TTC549 (cell line): ENCODE results near the gene LHFPL6.

ENCODE experiments used
- FAIRE-seq: peaks from 2 replicates; lab custom pipeline; 2012; peaks lifted over from hg19 to GRCh38; lab: Jason Lieb, UNC

LHFPL6 gene

DNA sequence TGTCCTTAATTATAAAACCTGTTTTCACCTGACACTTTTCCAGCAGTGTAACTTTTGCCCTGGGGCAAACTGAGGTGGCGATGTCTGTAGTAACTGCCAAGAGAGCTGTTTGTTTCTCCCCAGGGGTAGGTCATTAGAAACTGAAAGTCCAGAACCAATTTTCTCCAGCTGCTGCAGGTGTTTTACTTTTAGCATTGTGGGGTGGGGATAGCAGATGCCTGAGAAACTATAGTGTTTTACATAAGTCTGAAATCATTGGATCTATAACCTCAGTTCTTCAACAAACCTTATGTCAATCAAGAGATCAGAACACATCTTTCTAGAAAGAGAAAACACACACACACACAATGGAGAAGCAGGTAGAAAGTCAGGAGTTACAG, 92.7 kb downstream of the LHFPL6 start:
- no peak for FAIRE-seq

DNA sequence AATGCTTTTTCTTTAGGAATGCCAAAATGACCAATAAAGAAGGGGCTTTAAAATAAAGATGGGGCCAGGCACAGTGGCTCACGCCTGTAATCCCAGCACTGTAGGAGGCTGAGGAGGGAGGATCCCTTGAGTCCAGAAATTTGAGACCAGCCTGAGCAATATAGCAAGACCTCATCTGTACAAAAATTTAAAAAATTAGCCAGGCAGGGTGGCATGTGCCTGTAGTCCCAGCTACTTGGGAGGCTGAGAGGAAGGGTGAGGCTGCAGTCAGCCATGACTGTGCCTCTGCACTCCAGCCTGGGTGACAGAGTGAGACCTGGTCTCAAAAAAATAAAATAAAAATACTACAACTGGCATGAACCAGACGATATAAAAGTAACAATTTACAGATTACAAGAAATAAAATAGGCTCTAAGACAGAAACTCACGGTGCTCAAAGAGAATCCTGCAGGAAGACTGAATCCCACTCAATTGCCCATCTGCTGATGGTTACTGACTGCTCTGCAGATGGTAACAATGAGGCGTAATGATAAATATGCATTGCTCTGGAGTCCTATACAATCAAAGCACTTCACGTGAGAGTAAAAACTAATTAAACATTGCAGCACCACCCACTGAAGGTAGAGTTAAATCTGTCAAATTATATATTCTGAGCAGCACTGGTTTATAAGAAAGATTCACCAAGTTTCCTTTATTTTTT, 93.2 kb downstream of the LHFPL6 start:
- FAIRE-seq = no peak

DNA sequence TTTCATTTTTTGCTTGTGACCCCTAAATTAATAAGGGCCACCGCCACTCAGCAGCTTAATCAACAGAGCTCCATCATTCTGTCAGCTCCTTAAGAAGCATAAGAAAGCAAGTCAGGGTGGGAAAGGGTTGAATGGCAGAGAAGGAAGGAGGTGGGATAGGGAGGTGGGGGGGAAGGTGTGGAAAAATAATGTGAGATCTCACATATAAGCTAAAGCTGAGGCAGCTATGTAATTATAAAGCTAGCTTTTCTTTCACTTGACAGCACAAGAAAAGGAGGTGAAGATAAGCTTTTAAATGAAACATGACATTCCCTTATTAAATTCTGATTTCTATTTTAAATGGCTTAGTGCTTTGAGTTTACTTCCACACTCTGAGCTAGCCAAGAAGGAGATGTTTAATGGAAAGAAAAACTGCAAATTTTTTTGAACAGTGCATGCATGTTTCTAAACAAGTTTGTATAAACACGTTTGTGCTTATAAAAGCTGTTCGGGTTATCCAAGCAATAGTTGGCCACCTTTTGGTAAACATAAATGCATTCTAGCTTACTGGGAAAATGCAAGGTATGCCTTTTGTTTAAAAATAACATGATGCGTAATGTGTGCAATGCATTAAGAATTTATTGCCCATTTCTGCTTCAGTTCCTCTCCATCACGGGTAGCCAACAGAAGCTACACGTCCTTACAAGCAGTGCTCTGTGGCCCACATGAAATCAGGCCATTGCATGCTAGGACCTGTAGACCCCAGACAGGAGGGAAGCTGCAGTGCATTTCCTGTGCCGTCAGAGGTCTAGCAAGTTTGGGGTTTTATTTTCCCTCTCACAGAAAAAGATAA, 96.2 kb downstream of the LHFPL6 start:
- FAIRE-seq = no peak

DNA sequence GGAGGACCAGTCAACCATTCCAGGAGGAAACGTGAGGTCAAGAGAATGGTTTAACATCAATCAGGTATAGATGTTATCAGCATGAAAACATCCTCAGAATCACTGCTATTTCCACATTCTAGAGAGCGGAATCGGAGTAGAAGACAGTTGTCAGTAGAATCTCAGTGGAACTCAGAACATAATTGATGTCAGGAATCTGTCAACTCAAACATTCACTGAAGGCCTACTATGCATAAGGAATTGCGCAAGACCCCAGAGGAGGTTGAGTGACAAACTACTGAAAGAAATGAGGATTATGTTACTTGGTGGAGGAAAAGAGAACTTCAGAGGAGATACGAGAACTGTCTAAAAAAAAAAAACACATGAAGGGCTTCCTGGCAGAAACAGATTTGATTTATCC, 97.8 kb downstream of the LHFPL6 start:
- no peak for FAIRE-seq

DNA sequence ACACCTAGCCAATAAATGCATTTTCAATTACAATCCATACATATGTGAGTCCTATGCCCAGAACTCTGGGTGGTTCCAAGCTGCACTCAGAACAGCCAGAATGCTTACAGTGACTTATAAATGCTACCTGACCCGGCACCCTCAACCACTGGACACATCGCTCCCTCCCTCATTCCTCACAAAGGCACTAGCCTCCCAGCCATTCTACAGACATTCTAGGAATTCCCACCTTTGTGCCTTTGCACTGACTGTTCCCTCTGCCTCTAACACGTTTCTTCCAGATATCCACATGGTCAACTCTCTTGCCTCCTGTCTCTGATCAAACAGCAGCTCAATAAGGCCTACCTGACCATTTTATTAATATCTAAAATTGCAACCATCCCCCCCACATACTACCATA, 99.9 kb downstream of the LHFPL6 start:
- no peak for FAIRE-seq

DNA sequence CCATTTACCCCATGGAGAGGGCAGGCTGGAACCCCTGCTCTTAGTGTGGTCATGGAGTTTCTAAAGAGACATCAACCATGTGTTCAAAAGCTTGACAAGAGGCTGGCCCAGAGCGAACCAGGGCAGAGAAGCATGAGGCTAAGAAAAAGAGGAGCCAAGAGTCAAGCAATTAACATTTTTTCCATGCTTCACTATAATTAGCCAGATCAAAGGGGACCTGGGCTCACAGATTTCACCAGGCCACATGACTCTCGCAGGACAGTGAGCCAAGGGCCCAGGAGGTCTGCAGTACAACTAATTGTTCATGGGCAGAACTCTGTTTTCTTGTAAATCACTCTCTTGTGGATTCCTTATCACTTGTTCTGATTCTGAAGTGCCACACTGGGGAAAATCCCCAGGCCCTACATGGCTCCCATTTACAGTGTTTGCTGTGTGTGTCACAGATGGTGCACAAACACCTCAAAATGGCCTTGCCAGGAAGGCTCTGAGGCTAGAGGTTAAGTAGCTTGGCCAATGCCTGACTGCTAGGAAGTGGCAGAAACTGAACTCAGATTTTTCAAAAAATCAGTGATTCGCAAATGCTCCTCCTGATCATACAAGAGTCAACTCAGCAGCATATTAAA, 101.2 kb downstream of the LHFPL6 start:
- no peak for FAIRE-seq

DNA sequence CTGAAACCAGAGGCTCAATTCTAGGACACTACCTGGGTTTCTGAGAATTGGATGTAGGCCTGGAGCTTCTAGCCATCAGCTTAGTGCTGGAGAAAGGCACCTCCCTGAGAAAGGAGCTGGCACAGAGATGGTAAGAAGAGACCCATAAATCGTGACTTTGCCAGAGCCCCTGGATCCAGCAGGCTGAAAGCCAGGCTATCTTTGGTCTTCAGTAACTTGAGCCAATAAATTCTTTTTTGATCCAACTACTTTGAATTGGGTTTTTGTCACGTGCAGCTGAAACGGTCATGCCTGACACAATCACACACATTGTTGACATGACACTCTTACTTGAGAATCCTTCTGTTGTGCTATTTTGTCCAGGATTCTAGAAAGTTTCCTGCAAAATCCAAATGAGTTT, 103.4 kb downstream of the LHFPL6 start:
- no peak for FAIRE-seq

DNA sequence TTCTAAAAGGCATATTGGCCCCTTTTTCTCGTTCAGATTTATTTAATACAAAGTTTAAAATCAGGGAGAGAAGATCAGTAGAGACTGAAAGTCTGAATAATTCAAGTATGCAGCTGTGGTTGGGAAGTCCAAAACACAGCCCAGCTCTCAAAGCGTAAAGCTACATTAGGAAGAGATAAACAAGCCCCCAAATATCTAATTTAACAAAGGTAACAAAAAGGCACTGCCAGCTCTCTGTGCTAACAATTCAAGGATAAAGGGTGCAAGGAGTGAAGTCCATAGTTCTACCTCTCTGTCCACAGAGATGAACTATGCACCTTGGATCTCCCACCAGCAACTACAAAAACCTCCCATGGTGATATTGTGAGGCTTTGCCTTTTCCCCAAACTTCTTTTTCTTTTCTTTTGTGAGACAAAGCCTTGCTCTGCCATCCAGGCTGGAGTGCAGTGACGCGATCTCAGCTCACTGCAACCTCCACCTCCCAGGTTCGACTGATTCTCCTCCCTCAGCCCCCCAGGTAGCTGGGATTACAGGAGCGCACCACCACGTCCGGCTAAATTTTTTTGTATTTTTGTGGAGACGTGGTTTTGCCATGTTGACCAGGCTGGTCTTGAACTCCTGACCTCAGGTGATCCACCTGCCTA, 104.4 kb downstream of the LHFPL6 start:
- no peak for FAIRE-seq

DNA sequence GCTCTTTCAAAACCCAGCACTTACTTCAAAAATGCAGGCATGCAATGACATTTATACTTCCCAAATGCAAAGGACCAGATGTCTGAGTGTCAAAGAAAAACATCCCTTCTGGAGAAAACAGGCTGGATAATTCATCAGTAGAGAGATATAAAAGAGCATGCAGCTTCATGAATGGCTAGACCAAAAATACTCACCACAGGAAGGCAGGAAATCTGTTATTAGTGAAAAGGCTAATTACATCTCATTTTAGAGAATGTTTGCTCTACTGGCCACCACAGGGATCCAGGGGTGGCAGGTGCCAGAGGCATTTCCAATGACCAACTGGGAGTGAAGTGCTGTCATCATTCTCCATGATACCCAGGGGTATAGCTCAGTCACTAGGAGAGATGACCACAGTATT, 106.5 kb downstream of the LHFPL6 start:
- FAIRE-seq = no peak

DNA sequence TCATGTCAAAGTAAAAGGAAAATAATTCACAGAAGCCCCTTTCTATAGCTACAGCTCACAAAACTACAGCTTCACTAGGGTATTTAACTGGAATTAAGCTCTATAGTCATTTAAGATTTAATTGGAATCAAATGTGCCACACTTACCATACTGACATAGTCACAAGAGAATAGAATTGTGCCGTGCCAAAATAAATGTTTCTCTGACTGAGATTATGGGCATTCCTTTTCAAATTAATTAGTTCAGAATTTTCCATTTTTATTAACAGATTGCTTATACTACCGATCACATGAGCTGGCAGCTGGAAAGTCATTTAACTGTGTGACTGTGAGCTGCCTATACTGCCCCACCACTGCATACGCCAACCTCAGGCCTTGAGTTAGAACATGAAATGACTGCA, 108.4 kb downstream of the LHFPL6 start:
- no peak for FAIRE-seq

DNA sequence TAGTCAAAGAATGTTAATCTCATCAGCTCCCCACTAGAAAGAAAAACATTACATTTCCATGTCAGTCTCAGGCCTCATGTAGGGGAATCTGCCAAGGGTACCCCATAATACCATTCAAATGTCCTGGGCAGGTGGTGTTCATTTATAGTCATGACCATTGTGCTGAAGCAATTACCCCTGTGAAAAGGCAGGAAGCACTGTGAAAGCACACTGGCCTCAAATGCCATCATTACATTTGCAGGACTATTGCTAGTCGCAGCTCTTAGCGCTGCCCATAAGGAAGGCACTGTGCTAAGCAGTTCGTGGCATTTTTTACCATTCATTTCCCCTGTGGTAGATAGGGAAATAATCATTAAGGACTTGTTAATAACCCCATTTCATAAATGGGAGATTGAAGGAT, 109.0 kb downstream of the LHFPL6 start:
- no peak for FAIRE-seq

DNA sequence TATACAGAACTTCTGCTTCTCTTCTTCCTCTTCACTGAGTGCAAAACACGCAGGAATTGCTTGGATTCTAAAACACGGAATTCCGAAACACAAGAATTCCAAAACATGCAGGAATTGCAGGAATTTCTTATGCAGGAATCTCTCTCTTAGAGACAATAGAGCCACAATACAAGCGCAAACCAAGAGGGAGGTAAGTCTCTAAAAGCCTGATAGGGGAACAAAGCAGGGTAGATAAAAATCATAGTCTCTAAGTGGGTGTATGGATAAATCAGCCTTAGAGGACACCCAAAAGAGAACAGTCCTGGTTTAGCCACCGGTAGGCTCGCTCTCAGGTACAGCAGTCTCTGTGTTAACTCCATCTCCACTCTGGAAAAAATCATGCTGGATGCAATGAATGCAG, 112.9 kb downstream of the LHFPL6 start:
- no peak for FAIRE-seq

DNA sequence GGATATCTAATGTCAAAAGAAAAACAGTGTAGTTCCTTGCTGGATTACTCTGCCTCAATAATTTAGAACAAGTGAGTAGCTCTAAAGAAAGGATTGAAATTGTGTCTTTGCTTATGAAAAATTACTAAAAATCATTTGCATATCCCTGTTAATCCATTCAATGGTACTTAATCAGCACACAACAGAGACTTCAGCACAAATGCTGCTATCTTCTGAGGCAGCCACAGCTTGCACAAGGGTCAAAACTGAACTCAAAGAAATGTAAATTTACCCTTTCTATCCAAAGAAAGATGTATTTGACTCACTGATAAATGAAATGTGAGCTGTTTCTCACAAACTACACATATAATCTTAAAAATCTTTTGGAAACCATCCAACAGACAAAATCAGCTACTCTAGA, 116.2 kb downstream of the LHFPL6 start:
- no peak for FAIRE-seq

DNA sequence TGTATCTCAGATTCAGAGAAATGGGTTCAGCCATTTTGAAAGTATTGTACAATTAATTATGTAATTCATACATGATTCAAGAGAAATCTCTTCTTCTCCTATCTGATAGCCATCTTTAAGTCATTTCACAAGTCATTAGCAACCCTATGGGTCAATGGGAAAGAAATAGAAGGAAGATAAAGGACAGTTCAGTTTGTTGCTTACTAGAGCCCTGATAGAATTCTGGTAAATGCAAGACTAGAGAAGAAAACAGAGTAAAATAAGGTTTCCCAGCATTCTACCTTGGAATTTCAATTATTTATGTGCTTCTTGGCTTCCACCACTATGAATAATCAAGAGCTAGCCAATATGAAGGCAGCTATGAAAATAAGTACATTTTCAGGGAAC, 117.7 kb downstream of the LHFPL6 start:
- FAIRE-seq = no peak

DNA sequence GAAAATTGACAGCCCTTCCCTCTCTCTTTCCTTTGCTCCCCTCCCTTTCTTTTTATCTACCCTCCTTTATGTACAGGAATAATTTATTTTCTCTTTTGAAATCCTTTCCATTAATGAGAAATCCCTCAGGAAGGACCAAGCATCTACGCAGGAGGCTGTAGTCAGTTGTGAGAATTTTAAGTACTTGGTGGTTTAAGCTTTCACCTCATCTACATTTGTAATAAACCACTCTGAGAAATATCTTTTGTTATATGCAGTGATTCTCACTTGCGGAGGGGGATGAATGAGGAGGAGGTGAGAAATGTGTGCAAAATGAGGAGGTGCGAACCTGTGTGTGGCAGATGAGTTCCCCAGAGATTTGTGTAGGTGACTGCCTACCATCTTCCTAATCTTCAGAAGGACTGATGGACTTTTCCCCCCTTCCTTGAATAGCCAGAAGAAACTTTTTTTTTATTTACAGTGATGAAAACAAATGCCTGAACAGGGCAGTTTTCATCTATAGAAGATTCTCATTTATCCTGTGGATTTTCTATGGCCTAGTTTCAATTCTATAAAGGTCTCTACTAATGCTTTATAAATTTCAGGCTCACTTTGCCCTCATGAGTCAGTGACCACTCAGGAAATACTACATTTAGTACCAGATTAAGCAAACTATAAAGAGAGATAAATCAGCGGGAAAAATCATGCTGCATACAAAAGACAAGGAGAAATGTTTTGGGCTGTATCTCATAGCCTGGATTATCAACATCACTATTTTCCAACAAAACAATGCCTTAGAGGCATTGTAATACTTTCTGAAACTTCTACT, 118.3 kb downstream of the LHFPL6 start:
- FAIRE-seq = no peak

DNA sequence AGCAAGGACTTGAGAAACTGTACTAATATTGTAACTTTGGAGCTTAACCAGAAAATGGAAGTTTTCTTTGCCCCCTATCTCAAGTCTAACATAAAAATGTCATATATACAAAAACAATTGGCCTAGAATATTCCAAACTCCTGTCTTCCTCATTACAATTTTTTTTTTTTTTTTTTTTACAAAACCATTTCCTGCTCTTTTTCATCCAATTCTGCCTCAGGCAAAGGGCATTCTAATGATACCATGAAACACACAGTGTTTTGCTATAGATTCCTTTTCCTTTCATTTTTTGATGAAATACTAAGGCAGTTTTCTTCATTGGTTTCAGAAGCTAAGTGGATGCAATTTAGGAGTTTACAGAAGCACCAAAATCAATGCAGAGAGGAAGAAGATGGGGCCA, 119.7 kb downstream of the LHFPL6 start:
- no peak for FAIRE-seq

DNA sequence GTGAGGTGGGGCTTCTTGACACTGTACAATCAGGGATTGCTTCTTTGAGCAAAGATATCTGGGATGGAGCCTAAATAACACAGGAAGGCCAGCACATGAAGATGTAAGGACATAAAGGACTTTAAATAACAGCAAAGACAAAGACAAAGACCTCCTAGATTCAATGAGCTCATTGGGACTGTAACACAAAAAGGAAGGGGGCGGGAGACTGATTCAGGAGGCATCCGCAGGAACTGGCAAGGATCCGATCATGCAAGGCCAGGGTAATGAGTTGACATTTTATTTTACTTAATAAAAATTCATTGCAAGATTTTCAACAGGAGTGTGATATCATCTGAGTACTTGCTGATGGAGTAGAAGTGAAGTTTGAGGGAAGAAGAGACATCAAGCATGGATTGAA, 121.5 kb downstream of the LHFPL6 start:
- FAIRE-seq = no peak

DNA sequence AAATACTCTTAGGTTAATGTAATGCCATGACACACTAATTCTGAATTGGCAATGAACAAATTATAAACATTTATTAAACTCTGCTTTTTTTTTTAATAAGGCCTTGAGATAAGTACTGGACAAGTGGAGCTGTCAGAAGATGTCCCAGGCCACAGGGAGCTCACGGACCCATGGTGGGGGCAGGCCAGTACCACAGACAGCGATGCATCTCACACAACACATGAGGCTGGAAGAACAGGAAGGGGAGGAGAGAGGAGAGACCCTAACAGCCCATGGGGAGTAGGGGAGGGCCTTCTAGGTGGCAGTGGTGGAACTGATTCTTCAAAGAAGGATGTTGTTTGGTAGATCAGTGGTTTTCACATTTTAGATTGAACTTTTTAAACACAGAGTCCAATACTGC, 128.4 kb downstream of the LHFPL6 start:
- FAIRE-seq = no peak

DNA sequence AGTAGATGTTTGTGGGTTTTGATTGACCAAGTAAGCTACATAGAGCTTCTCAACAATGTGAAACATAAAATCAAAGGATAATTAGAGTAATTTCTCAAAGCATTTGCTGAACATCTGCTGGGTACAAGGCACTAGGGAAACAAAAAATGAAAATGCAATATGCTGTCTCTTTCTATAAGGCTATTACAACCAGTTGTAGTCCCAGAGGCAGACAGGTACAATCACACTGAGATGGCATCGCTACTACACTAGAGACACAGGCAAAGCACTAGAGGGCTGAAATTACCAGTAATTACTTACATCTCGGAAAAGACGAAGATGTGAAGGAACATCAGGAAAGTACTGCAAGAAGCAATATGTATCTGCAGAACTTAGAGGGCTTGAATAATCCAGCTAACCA, 133.3 kb downstream of the LHFPL6 start:
- FAIRE-seq = no peak

DNA sequence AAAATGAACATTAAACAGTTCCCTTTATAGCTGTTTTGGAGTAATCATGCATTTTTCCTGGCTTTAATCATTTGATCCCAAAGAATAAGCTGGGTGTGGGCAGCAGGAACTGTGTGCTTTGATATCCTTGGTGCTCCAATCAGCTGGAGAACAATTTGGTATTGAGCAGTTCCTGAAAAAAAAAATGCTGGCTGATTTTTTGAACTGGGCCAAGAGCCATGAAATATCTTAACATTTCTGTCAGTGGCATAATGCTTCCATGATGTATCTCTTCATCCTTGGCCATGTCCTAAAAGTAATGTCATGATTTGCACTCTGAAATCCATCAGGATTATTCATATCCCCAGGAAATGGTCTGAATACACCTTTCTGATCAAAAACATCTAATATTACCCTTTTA, 134.7 kb downstream of the LHFPL6 start:
- FAIRE-seq = no peak

DNA sequence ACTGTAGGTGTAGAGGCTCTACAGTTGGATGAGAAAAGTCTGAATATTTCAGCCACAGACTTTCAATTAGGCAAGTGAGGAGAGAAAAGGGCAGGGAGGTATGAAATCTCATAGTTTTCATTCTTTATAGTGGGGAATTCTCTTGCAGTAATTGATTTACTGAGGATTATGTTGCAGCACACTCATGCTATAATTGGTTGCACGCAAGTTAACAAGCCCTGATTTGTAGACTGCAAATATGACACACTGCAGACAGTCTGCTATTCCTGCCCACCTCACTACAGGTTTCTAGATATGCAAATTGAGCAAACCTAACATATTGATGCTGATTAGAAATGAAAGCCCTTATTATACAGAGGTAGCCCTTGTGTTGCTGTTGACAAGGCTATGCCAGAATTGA, 139.4 kb downstream of the LHFPL6 start:
- no peak for FAIRE-seq

DNA sequence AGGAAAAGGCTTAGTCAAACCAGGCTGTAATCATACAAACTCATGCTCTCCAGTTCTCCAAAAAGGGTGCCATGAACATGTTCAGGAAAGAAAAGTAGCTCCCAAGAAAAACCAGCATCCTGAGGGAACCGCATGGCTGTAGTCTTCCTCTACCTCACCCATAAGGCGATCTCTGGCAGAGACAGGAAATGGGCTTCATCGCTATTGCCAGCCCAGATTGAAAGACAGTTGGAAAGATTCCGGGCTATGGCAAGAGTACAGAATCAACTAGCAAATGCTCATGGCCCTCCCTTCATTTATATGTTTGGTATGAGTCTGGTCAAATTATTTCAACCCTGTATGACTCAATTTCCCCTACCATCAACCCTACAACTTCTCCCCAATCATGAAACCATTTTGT, 140.1 kb downstream of the LHFPL6 start:
- no peak for FAIRE-seq
